HG03342 (cell line): ENCODE data around the gene COQ4.

ENCODE experiments used
- ATAC-seq: cut with Tn5 transposase; IDR thresholded peaks from one replicate; pipeline ENCODE4 v1.9.1; 2021; ENCODE audit warnings: mild to moderate bottlenecking, moderate library complexity; ENCODE audit not compliant: unreplicated experiment

COQ4 gene

GRCh38 chr9:128372188-128372641 is 49.6 kb downstream of the COQ4 start:
- ATAC-seq: no peak

DNA sequence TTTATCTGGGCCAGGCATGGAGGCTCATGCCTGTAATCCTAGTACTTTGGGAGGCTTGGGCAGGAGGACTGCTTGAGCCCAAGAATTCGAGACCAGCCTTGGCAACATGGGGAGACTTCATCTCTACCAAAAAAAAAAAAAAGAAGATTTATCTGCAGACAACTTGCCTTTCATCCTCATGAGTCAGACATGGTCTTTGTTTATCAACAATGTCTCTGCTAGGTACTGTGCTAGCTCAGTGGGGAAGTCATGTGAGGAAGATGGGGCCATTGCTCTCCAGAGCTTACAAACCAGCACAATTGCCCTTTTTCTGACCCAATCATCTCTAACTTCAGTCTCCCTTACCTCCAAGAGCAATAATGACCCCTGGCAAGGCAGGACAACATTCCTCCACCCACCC is 50.1 kb downstream of the COQ4 start:
- no peak for ATAC-seq

DNA sequence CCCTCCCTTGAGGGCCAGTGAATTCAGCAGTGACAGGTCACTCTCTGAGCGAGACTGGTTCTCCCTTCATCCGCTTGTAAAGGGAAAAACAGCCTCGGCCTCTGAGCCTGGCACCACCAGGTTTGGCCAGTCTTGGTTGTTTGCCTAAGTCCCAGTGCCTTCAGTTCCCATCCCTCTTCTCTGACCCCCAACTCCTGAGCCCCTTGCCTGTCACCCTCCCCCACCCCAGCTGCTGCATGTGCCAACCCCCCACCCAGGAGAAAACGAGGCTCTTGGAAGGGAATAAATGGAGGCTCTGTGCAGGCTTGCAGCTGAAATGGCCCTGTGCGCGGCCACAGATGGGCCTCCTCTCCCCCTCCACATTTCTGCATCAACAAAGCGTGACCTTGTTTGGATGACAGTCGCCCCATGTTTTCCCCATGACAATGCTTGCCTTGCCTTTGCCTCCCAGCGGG is 51.6 kb downstream of the COQ4 start:
- ATAC-seq: no peak

DNA sequence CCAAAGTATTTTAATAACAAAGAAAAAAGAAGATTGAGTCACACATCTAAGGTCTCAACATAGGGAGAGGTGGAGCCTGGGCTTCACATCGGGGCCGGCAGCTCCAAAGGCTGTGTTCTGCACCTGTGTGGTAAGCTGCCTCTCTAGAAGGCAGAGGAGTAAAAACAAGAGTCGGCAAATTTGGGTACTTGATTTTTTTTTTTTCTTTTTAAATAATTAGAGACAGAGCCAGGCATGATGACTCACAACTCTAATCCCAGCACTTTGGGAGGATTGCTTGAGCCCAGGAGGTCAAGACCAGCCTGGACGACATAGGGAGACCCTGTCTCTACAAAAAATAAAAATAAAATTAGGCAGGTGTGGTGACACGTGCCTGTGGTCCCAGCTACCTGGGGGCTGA is 53.2 kb downstream of the COQ4 start:
- no peak for ATAC-seq

GRCh38 chr9:128382261-128382660 is 59.6 kb downstream of the COQ4 start:
- no peak for ATAC-seq

- ATAC-seq: no peak
Measured at GRCh38 chr9:128383007-128383753, 60.5 kb downstream of the COQ4 start.
